H9 (cell line): ENCODE data around the gene SLC4A5. TPM values are rescaled to one million over a fixed set of nuclear protein-coding genes. Genes with fewer than 3 reads are reported as not detected.

Experiments used
- DNase-seq: peaks from one replicate; pipeline ENCODE4 v3.0.0-alpha.2; 2017
- H2AFZ ChIP-seq: one replicate; pipeline ENCODE4 v1.6.1; 2013; ENCODE audit warnings: mild to moderate bottlenecking, low read length, control low read depth, moderate library complexity
- H2AK5ac ChIP-seq: 2 replicates; pipeline ENCODE4 v1.6.1; 2013; ENCODE audit warnings: low read length, control low read depth, mixed read lengths; ENCODE audit not compliant: insufficient read length
- H2BK120ac ChIP-seq: one replicate; pipeline ENCODE4 v1.6.1; 2013; ENCODE audit warnings: low read depth, mild to moderate bottlenecking, low read length, control low read depth, inconsistent platforms; ENCODE audit not compliant: poor library complexity, severe bottlenecking
- H2BK12ac ChIP-seq: 2 replicates; pipeline ENCODE4 v1.6.1; 2013; ENCODE audit warnings: low read length, control low read depth, mixed read lengths, low read depth; ENCODE audit not compliant: insufficient read length
- H2BK15ac ChIP-seq: 2 replicates; pipeline ENCODE4 v1.6.1; 2013; ENCODE audit warnings: low read depth, low read length, control low read depth
- H2BK20ac ChIP-seq: one replicate; pipeline ENCODE4 v1.6.1; 2013; ENCODE audit warnings: low read depth, mild to moderate bottlenecking, low read length, control low read depth, inconsistent platforms; ENCODE audit not compliant: poor library complexity, severe bottlenecking
- H2BK5ac ChIP-seq: 2 replicates; pipeline ENCODE4 v1.6.1; 2013; ENCODE audit warnings: low read length, control low read depth, mixed read lengths; ENCODE audit not compliant: insufficient read length
- H3K14ac ChIP-seq: 2 replicates; pipeline ENCODE4 v1.6.1; 2013; ENCODE audit warnings: low read length, control low read depth; ENCODE audit not compliant: insufficient read depth
- H3K18ac ChIP-seq: 2 replicates; pipeline ENCODE4 v1.6.1; 2013; ENCODE audit warnings: low read depth, mild to moderate bottlenecking, mixed read lengths, low read length, control low read depth; ENCODE audit not compliant: insufficient read length
- H3K23ac ChIP-seq: 2 replicates; pipeline ENCODE4 v1.6.1; 2013; ENCODE audit warnings: low read length, control low read depth, mixed read lengths, low read depth; ENCODE audit not compliant: insufficient read length
- H3K23me2 ChIP-seq: 2 replicates; pipeline ENCODE4 v1.6.1; 2013; ENCODE audit warnings: low read depth, mild to moderate bottlenecking, mixed read lengths, low read length, control low read depth; ENCODE audit not compliant: insufficient read length, poor library complexity, severe bottlenecking
- H3K27ac ChIP-seq: 2 replicates; pipeline ENCODE4 v1.5.1; 2013; ENCODE audit warnings: low read length, control low read depth, mixed read lengths, low read depth; ENCODE audit not compliant: insufficient read length
- H3K27me3 ChIP-seq: 2 replicates; pipeline ENCODE4 v1.6.1; 2013; ENCODE audit warnings: low read length, control low read depth, inconsistent platforms; ENCODE audit not compliant: insufficient read depth
- H3K4ac ChIP-seq: 2 replicates; pipeline ENCODE4 v1.6.1; 2013; ENCODE audit warnings: low read depth, mild to moderate bottlenecking, control low read depth, inconsistent platforms, low read length, moderate library complexity
- H3K4me1 ChIP-seq: 2 replicates; pipeline ENCODE4 v1.6.1; 2013; ENCODE audit warnings: low read length, control low read depth, inconsistent platforms; ENCODE audit not compliant: insufficient read depth
- H3K4me2 ChIP-seq: 2 replicates; pipeline ENCODE4 v1.6.1; 2013; ENCODE audit warnings: low read length, control low read depth, mixed read lengths; ENCODE audit not compliant: insufficient read length, insufficient read depth
- H3K56ac ChIP-seq: 2 replicates; pipeline ENCODE4 v1.6.1; 2013; ENCODE audit warnings: low read depth, mild to moderate bottlenecking, mixed read lengths, low read length, control low read depth; ENCODE audit not compliant: insufficient read length
- H3K79me1 ChIP-seq: 2 replicates; pipeline ENCODE4 v1.6.1; 2013; ENCODE audit warnings: low read depth, mild to moderate bottlenecking, moderate library complexity, low read length, control low read depth, inconsistent platforms; ENCODE audit not compliant: insufficient read depth, poor library complexity, severe bottlenecking
- H3K79me2 ChIP-seq: 2 replicates; pipeline ENCODE4 v1.6.1; 2013; ENCODE audit warnings: low read length, control low read depth, inconsistent platforms; ENCODE audit not compliant: insufficient read depth
- H3K9ac ChIP-seq: 2 replicates; pipeline ENCODE4 v1.6.1; 2013; ENCODE audit warnings: low read length, control low read depth, mixed read lengths; ENCODE audit not compliant: insufficient read length; ENCODE audit errors: extremely low read depth
- H3K9me3 ChIP-seq: one replicate; pipeline ENCODE4 v1.6.1; 2013; ENCODE audit warnings: low read depth, low read length, inconsistent platforms; ENCODE audit not compliant: control insufficient read depth
- H3T11ph ChIP-seq: one replicate; pipeline ENCODE4 v1.6.1; 2013; ENCODE audit warnings: mild to moderate bottlenecking, low read length, control low read depth, inconsistent platforms
- H4K20me1 ChIP-seq: one replicate; pipeline ENCODE4 v1.6.1; 2013; ENCODE audit not compliant: control insufficient read depth, insufficient read length, insufficient read depth
- H4K5ac ChIP-seq: 2 replicates; pipeline ENCODE4 v1.6.1; 2013; ENCODE audit warnings: low read depth, mild to moderate bottlenecking, mixed read lengths, low read length, control low read depth; ENCODE audit not compliant: insufficient read length
- H4K8ac ChIP-seq: replicated peaks from 2 replicates; pipeline ENCODE4 v1.6.1; 2013; ENCODE audit warnings: low read length, control low read depth, mixed read lengths, low read depth; ENCODE audit not compliant: insufficient read length
- H4K91ac ChIP-seq: 2 replicates; pipeline ENCODE4 v1.6.1; 2013; ENCODE audit warnings: low read depth, mild to moderate bottlenecking, moderate library complexity, mixed read lengths, low read length, control low read depth; ENCODE audit not compliant: insufficient read length
- H3K27ac Mint-ChIP-seq, 3 experiments: 2 replicates in 2 of 3; 3 replicates in 1 of 3; pipeline ENCODE4 v1.8.0; 2020 to 2021; ENCODE audit warnings: mixed read lengths in 3 of 3, mild to moderate bottlenecking in 1 of 3, moderate library complexity in 1 of 3
- H3K27me3 Mint-ChIP-seq: 2 replicates; pipeline ENCODE4 v1.8.0; 2021; ENCODE audit warnings: low read depth, mild to moderate bottlenecking, moderate library complexity, mixed read lengths
- H3K36me3 Mint-ChIP-seq, 3 experiments: 2 replicates in 2 of 3; 3 replicates in 1 of 3; pipeline ENCODE4 v1.8.0; 2020 to 2021; ENCODE audit warnings: low read depth in 3 of 3, mixed read lengths in 3 of 3; ENCODE audit not compliant: insufficient read depth in 1 of 3
- H3K4me1 Mint-ChIP-seq, 2 experiments: 2 replicates each; pipeline ENCODE4 v1.8.0; 2020; ENCODE audit warnings: mixed read lengths in 2 of 2
- H3K4me3 Mint-ChIP-seq, 2 experiments: 2 replicates in 1 of 2; 3 replicates in 1 of 2; pipeline ENCODE4 v1.8.0; 2020 to 2021; ENCODE audit warnings: mild to moderate bottlenecking in 2 of 2, mixed read lengths in 2 of 2, moderate library complexity in 1 of 2
- H3K9me3 Mint-ChIP-seq, 2 experiments: 2 replicates in 1 of 2; 3 replicates in 1 of 2; pipeline ENCODE4 v1.8.0; 2020; ENCODE audit warnings: mild to moderate bottlenecking in 2 of 2, mixed read lengths in 2 of 2, moderate library complexity in 1 of 2
- WGBS: extraction: QIAGEN DNeasy Blood & Tissue Kit; methylation state at CpG from one replicate; pipeline ENCODE4 v1.1.7; 2013; ENCODE audit warnings: missing lambda C conversion rate, low lambda C conversion rate, mixed read lengths; ENCODE audit not compliant: insufficient read length; ENCODE audit errors: extremely low coverage; 5-methylcytosine and 5-hydroxymethylcytosine counted together
- total RNA-seq: library from RNA; stranded (reverse); gene quantifications from 2 replicates; pipeline ENCODE4 v1.2.1, GENCODE V29; 2021
- TF ChIP-seq, protein P1 (sequence below): fragments of 200-600 bp; sonication (generic); conservative IDR thresholded peaks from 3 replicates; pipeline ENCODE4 v1.8.0; 2021; ENCODE audit warnings: antibody characterized with exemption, mild to moderate bottlenecking

SLC4A5 gene
- total RNA-seq, 1 experiment from 2014 or later: 0.50 TPM

DNA sequence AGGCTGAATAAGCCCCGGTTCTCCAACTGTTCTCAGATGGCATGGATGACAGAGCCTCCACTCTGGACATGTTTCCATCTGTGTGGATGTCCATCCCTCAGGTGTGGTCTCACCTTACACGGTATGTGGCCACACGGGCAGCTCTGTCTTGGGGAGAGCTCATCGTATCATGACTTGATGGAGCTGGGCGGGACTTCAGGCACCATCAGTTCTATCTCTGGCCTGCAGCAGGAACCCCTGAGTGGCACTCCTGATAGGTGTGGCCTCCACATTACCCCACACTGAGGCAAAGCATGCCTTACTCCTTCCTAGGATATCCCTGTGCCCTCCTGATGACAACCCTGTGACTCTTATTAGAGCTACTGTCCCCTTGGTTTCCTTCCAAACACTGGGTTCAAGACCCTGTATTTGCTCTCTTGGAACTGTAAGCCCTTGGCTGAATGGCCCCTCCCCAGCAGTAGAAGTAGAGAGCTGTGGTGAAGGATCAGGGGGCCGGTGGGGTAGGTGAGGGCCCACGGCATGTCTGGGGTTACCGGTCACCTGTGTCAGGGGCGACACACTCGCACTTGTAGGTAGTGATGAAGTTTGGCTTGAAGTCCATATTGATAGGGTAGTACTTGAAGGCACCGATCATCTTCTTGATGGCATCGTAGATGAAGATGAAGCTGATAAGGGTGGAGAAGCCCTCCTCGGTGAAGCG lies 96.6 kb downstream of the SLC4A5 start:
- Histone ChIP-seq H3K14ac (no peak overlapping the region), H3K23ac (no peak overlapping the region), H2BK20ac (no peak overlapping the region), H3T11ph (no peak overlapping the region), H4K8ac (no peak overlapping the region), H2BK120ac (no peak overlapping the region), H2AK5ac (no peak overlapping the region), H4K20me1 (no peaks in the 10 kb centered on the region), H3K4me2 (no peak overlapping the region), H4K5ac (no peak overlapping the region), H4K91ac (no peak overlapping the region), H3K9ac (no peak overlapping the region), H2BK15ac (no peak overlapping the region), H2BK5ac (no peak overlapping the region), H3K56ac (no peak overlapping the region), H3K9me3 (no peaks in the 10 kb centered on the region), H3K4me1 (no peaks in the 10 kb centered on the region), H3K79me1 (no peaks in the 10 kb centered on the region), H3K18ac (no peak overlapping the region), H3K23me2 (no peaks in the 10 kb centered on the region), H3K27me3 (no peaks in the 10 kb centered on the region), H3K79me2 (no peaks in the 10 kb centered on the region), H2AFZ (no peak overlapping the region), H2BK12ac (no peak overlapping the region), H3K4ac (no peak overlapping the region), H3K27ac (no peak overlapping the region)
- WGBS: no CpG with 5 or more reads among the region's 14 CpGs
- no peaks in the 10 kb centered on the region for H3K4me1 Mint-ChIP-seq
- H3K4me3 Mint-ChIP-seq: no peak overlapping the region
- no peaks in the 10 kb centered on the region; a peak in 2 of 7 replicates for H3K36me3 Mint-ChIP-seq
- H3K27me3 Mint-ChIP-seq: peaks cover 8% of the 10 kb centered on the region
- DNase-seq: no peak
- TF ChIP-seq, protein P1, sequence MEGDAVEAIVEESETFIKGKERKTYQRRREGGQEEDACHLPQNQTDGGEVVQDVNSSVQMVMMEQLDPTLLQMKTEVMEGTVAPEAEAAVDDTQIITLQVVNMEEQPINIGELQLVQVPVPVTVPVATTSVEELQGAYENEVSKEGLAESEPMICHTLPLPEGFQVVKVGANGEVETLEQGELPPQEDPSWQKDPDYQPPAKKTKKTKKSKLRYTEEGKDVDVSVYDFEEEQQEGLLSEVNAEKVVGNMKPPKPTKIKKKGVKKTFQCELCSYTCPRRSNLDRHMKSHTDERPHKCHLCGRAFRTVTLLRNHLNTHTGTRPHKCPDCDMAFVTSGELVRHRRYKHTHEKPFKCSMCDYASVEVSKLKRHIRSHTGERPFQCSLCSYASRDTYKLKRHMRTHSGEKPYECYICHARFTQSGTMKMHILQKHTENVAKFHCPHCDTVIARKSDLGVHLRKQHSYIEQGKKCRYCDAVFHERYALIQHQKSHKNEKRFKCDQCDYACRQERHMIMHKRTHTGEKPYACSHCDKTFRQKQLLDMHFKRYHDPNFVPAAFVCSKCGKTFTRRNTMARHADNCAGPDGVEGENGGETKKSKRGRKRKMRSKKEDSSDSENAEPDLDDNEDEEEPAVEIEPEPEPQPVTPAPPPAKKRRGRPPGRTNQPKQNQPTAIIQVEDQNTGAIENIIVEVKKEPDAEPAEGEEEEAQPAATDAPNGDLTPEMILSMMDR: no peak
- H3K9me3 Mint-ChIP-seq: no peaks in the 10 kb centered on the region
- peak overlapping the region in 1 of 3 experiments; percentile 40; a peak in 1 of 7 replicates for H3K27ac Mint-ChIP-seq
